ENCODE data around the gene GDF7. TPM values are rescaled to one million over a fixed set of nuclear protein-coding genes. Genes with fewer than 3 reads are reported as not detected.

The GDF7 gene
- total RNA-seq, 1 donor from 2014 or later, result 3.0 TPM

DNA sequence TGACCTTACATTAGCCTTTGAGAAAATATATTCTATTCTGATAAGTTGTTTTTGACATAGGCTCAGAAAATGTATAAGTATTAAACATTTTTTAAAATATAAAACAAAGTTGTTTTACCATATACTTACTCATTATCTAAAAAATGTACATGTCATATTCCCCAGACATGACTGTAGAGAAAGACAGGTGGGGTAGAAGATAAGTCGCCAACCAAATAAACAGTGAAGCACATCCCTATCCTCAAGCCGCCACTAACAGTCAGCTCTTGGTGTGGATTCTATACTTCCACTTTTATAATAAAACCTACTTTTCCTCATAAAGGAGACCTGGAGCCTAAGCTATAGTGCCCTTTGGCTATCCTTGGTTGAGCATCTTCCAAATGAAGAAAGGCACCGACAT, 26.4 kb downstream of the GDF7 start:
- H3K36me3 Mint-ChIP-seq, result peaks cover 13% of the 10 kb centered on the region
- no peak overlapping the region for H3K4me3 Mint-ChIP-seq

DNA sequence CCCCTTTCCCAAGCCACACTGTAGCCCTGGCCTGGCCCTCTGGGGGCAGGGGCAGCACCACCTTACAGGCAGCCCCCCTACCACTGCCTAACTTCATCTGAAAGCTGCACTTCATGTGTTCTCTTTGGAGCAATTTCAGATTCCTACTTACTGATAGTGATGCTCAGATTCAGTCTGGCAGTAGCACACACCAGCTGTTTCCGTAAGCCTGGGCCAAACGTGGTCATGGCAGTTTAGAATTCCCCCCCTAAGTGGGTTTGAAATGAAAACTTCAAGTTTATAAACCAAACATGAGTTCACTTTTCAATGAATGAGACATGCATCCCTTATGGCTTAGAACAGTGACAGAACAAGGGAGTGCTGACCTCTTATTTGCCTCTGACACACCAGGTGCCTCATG, 29.4 kb downstream of the GDF7 start:
- no peak for DNase-seq (ENCODE audit: low spot score in 2 of 2, unreplicated experiment in 2 of 2)
- Mint-ChIP-seq H3K4me3 (no peak overlapping the region), H3K27ac (no peak overlapping the region), H3K9me3 (no peaks in the 10 kb centered on the region), H3K27me3 (ENCODE audit: low read depth) (no peaks in the 10 kb centered on the region), H3K36me3 (peaks cover 7% of the 10 kb centered on the region), H3K4me1 (no peaks in the 10 kb centered on the region)
- TF ChIP-seq, protein P1, sequence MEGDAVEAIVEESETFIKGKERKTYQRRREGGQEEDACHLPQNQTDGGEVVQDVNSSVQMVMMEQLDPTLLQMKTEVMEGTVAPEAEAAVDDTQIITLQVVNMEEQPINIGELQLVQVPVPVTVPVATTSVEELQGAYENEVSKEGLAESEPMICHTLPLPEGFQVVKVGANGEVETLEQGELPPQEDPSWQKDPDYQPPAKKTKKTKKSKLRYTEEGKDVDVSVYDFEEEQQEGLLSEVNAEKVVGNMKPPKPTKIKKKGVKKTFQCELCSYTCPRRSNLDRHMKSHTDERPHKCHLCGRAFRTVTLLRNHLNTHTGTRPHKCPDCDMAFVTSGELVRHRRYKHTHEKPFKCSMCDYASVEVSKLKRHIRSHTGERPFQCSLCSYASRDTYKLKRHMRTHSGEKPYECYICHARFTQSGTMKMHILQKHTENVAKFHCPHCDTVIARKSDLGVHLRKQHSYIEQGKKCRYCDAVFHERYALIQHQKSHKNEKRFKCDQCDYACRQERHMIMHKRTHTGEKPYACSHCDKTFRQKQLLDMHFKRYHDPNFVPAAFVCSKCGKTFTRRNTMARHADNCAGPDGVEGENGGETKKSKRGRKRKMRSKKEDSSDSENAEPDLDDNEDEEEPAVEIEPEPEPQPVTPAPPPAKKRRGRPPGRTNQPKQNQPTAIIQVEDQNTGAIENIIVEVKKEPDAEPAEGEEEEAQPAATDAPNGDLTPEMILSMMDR (IDR thresholded peaks at IDR 0.05; ENCODE audit: unreplicated experiment), result no peak

More for the DNA sequence above, 26.4 kb downstream of the GDF7 start:
- H3K4me1 Mint-ChIP-seq, result no peaks in the 10 kb centered on the region
- H3K27ac Mint-ChIP-seq, result no peak overlapping the region
- DNase-seq (ENCODE audit: low spot score in 2 of 2, unreplicated experiment in 2 of 2), result no peak
- TF ChIP-seq, protein P1 (IDR thresholded peaks at IDR 0.05; ENCODE audit: unreplicated experiment), result no peak
- H3K27me3 Mint-ChIP-seq (ENCODE audit: low read depth), result no peaks in the 10 kb centered on the region
- H3K9me3 Mint-ChIP-seq, result peaks cover 5% of the 10 kb centered on the region

DNA sequence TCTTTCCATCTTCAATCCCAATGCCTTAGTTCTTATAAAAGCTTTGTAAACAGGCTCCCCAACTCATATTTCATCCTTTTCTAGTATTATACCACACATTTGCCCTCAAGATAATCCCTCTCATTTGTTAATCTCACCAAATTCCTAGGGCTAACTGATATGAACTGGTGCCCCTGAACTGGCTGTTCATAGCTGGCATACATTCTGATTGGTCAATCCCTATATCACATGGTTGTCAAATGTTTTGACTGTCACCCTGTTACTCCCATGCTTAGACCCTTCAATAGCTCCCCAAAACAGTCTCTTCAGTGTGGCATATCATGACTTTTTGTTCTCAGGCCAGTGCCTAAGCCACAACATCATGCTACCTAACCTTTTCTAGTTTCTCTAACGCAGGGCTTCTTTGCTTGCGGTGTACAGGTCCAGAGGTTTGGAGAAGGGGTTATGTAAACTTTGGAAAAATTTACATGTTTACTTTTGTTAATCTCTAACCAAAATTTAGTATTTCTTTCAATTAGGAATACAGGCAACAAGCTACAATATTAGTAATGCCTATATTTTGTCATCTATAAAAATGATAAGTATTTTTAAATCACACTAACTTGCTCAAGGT, 30.5 kb downstream of the GDF7 start:
- Mint-ChIP-seq H3K27me3 (ENCODE audit: low read depth) (no peaks in the 10 kb centered on the region), H3K4me3 (no peak overlapping the region), H3K4me1 (peaks cover 3% of the 10 kb centered on the region), H3K9me3 (no peaks in the 10 kb centered on the region), H3K36me3 (peaks cover 7% of the 10 kb centered on the region), H3K27ac (no peak overlapping the region)
- TF ChIP-seq, protein P1 (IDR thresholded peaks at IDR 0.05; ENCODE audit: unreplicated experiment), result no peak
- no peak for DNase-seq (ENCODE audit: low spot score in 2 of 2, unreplicated experiment in 2 of 2)

DNA sequence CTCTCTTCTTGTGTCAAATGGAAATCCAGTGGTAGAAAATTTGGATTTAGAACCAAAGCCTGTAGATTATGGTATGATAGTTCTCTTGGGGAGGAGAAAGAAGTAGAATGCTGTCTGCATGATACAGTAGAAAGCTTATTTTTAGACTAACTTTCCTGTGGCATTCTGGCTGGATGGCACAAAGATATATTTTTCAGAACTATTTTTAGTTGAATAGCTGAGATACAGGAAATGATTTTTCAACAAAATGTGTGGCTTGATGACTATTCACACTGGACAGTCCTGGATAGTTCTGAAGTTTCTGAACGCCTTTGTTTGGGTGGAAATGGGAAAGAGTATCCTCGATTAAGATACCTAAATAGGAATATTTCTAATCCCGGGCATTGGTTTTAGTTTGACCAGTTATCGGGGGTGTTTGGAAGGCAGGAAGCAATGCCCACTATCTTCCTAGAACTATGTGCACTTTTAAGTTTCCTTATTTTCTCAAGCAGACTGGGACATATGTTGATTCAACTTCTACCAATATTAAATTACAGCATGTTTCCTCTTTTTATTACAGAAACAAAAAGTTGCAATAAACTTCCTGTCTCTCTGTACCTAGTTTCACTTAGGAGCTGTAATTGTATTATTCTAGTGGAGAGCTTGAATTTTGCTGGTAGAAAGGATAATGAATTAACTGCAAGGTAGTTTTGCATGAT, 32.1 kb downstream of the GDF7 start:
- TF ChIP-seq, protein P1 (IDR thresholded peaks at IDR 0.05; ENCODE audit: unreplicated experiment), result no peak
- Mint-ChIP-seq H3K4me3 (no peak overlapping the region), H3K4me1 (peaks cover 4% of the 10 kb centered on the region), H3K27me3 (ENCODE audit: low read depth) (no peaks in the 10 kb centered on the region), H3K9me3 (no peaks in the 10 kb centered on the region), H3K27ac (no peak overlapping the region), H3K36me3 (peaks cover 7% of the 10 kb centered on the region)
- DNase-seq (ENCODE audit: low spot score in 2 of 2, unreplicated experiment in 2 of 2), result no peak

DNA sequence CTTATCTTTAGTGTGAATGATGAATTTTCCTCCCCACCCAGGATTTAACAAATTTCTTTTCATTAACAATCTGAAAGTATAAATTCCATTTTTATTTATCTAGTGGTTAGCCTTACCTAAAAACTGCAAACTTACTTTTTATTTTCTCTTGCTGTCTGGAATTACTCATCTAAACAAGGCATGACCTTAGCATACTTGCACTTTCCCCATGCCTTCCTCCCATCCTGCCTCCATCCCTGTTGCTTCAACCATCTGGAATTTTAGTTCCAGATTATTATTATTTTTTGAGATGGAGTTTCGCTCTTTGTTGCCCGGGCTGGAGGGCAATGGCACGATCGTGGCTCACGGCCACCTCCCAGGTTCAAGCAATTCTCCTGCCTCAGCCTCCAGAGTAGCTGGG, 35.6 kb downstream of the GDF7 start:
- TF ChIP-seq, protein P1 (IDR thresholded peaks at IDR 0.05; ENCODE audit: unreplicated experiment), result no peak
- peaks cover 7% of the 10 kb centered on the region for H3K9me3 Mint-ChIP-seq
- H3K4me3 Mint-ChIP-seq, result no peak overlapping the region
- no peaks in the 10 kb centered on the region for H3K27me3 Mint-ChIP-seq (ENCODE audit: low read depth)
- no peak overlapping the region for H3K27ac Mint-ChIP-seq
- no peak for DNase-seq (ENCODE audit: low spot score in 2 of 2, unreplicated experiment in 2 of 2)
- peaks cover 11% of the 10 kb centered on the region for H3K36me3 Mint-ChIP-seq
- H3K4me1 Mint-ChIP-seq, result peaks cover 4% of the 10 kb centered on the region
